Sigmoid colon (tissue), 4 donors: ENCODE results near the gene TRIO.

Source experiments
- POLR2AphosphoS5 ChIP-seq, 4 donors: sonication (generic); formaldehyde crosslinking; IDR thresholded peaks; one replicate each; pipeline ENCODE4 v1.6.1; 2017; ENCODE audit warnings: antibody characterized with exemption in 4 of 4
- TF ChIP-seq, protein P1 (sequence below), 4 experiments: fragments of 450-650 bp in 3 of 4; fragments of 200-600 bp in 1 of 4; IDR thresholded peaks; one replicate each; pipeline ENCODE4 v1.5.1; 2016 to 2019; ENCODE audit warnings: antibody characterized with exemption in 4 of 4, mild to moderate bottlenecking in 3 of 4, moderate library complexity in 2 of 4

DNA sequence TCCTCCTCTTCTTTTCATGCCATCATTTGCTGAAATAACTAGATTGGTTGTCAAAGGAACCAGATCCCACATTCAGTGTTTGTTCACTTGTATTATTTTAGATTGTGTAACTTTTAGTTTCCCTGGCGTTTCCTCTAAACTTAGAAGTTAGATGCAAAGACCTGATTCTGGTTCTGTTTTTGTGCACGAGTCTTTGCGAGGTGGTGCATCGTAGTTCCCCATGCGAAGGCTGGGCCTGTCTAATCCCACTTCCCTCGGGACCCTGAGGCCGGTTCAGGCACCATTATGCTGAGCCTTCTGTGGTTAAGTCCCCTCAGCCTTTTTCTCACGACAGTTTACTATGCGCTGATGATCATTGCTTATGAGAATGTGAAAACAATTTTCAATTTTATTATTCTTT lies 219.3 kb downstream of the TRIO start:
- TF ChIP-seq, protein P1, sequence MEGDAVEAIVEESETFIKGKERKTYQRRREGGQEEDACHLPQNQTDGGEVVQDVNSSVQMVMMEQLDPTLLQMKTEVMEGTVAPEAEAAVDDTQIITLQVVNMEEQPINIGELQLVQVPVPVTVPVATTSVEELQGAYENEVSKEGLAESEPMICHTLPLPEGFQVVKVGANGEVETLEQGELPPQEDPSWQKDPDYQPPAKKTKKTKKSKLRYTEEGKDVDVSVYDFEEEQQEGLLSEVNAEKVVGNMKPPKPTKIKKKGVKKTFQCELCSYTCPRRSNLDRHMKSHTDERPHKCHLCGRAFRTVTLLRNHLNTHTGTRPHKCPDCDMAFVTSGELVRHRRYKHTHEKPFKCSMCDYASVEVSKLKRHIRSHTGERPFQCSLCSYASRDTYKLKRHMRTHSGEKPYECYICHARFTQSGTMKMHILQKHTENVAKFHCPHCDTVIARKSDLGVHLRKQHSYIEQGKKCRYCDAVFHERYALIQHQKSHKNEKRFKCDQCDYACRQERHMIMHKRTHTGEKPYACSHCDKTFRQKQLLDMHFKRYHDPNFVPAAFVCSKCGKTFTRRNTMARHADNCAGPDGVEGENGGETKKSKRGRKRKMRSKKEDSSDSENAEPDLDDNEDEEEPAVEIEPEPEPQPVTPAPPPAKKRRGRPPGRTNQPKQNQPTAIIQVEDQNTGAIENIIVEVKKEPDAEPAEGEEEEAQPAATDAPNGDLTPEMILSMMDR (IDR thresholded peaks at IDR 0.05): no peak
- TF ChIP-seq POLR2AphosphoS5 (IDR thresholded peaks at IDR 0.05): no peak
